ENCODE data around the gene RPN1.

The RPN1 gene

GRCh38 chr3:128581566-128581965, 69.1 kb downstream of the RPN1 start:
- no peak for DNase-seq (ENCODE audit: low read depth, low spot score)

- DNase-seq (ENCODE audit: low read depth, low spot score) = no peak
Measured at GRCh38 chr3:128579927-128580326, 70.7 kb downstream of the RPN1 start.

DNA sequence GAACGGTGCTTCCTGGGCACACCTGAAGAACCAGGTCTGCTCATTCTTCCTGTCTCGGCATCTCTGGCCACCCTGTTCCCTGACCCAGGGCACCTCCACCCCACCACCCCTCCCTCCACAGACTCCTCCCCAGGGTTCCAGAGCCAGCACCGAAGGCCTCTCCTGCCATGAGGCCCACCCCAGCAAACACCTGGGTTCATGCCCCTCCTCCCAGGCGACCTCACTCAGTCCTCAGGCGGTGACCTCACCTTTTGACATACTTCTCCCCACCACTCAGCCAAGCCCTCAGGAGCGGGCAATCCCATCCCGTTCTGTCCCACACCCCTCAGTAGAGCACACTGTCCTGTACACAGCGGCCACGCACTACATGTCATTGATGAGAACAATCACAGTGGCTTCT, 72.3 kb downstream of the RPN1 start:
- DNase-seq (ENCODE audit: low read depth, low spot score) = no peak

GRCh38 chr3:128577711-128578110, 72.9 kb downstream of the RPN1 start:
- no peak for DNase-seq (ENCODE audit: low read depth, low spot score)

DNA sequence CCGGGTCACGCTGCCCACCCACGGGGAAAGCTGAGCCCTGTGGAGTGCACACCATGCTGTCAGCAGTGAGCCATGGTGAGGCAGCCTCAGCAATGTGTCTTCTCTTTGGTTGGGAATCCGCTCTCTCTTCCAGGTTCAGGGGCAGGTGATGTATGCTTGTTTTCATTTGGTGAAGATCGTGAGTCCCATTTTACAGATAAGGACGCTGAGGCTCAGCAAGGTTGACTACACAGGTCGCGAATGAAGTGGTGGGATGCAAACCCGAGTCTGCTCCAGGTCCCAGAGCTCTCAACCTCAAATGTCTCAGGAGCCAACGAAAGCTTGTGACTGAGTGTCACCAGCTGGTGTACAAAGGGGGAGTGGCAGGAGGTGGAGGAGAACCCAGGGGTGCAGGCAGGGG, 74.3 kb downstream of the RPN1 start:
- no peak for DNase-seq (ENCODE audit: low read depth, low spot score)

DNA sequence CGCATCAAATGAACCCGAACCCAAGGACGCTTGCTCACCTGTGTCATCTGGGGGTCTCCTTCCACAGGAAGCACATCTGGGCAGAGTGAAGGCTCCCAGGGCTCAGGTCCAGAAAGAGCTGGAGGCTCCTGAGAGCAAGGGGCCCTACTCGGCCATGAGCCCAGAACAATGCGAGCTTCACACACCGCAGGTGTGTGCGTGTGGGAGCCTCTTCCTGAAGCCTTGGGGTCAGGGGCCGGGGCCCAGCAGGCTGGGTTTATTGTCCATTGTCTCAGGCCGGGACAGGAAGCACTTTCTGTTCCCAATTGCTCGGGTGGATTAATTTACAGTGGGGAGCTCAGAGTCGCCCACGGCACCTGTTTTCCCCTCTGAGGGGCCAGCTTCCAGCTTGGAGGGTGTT, 74.8 kb downstream of the RPN1 start:
- no peak for DNase-seq (ENCODE audit: low read depth, low spot score)

GRCh38 chr3:128573707-128574162, 76.9 kb downstream of the RPN1 start:
- DNase-seq (ENCODE audit: low read depth, low spot score) = no peak

GRCh38 chr3:128573160-128573559, 77.5 kb downstream of the RPN1 start:
- DNase-seq (ENCODE audit: low read depth, low spot score) = no peak

- DNase-seq (ENCODE audit: low read depth, low spot score) = no peak
Measured at GRCh38 chr3:128572644-128573105, 77.9 kb downstream of the RPN1 start.

DNA sequence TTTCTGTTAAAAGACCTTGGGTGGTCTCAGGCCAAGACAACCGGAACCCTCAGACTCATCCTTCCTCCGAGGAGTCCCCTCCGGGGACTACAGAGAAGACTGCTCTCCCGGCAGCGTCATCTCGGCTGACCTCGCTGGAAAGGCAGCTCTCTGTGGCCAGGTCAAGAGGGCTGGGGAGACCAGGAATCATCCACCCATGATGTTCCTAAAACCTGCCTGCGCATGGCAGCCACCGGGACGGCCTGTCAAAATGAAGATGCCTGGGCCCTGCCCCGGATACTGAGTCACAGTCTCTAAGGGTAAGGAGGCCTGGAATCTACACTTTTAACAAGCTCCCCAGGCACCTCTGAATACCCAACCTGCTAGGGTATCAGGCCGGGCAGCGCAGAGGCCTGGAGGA, 78.6 kb downstream of the RPN1 start:
- no peak for DNase-seq (ENCODE audit: low read depth, low spot score)

All from activated naive CD8-positive, alpha-beta T cell treated with anti-CD3 and anti-CD28 coated beads, Interleukin-2, amount 50 U/mL, for 16 hours (primary cell).